ENCODE data around the gene SLC45A3.
"Not testable (repeated sequence)": the region's sequence is repeated elsewhere in the genome, so short reads cannot be mapped to it uniquely, and the experiment has no call there.

Gene SLC45A3

DNA sequence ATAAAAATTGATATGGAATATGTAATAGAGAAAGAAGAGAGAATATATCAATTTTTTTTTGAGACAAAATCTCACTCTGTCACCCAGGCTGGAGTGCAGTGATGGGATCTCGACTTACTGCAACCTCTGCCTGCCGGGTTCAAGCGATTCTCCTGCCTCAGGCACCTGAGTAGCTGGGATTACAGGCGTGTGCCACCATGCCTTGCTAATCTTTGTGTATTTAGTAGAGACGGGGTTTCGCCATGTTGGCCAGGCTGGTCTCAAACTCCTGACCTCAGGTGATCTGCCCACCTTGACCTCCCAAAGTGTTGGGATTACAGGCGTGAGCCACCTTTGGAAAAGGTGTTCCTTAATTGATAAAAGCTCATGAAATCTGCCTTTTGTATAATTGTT, 44.2 kb downstream of the SLC45A3 start:
- not testable (repeated sequence) for DNase-seq (ENCODE audit: low read depth, low spot score)

DNA sequence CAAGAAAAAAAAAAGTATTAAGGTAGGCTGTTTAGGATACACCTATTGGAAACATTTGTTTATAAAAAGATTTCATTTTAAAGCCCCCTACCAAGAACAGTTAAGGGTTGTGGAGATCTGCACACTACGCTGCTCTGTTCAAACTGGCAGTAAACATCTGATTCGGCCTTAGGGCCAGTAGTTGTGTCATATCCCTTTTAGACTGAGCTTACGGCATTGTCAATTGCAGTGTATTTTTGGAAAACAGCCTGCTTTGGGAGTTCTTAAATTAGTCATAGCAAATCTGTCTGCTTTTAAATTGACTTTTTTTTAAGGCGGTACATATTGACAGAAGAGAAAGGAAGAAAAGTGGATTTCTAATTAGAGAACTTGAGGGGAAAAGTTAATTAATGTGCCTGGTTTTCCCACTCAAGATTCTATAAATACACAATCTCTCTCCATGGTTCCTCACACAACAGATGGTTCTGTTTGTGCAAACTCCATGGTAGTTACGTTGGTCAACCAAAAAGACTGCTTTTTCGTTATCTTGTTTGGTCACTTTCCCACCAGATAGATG, 46.8 kb downstream of the SLC45A3 start:
- peak; percentile 8 for DNase-seq (ENCODE audit: low read depth, low spot score)

DNA sequence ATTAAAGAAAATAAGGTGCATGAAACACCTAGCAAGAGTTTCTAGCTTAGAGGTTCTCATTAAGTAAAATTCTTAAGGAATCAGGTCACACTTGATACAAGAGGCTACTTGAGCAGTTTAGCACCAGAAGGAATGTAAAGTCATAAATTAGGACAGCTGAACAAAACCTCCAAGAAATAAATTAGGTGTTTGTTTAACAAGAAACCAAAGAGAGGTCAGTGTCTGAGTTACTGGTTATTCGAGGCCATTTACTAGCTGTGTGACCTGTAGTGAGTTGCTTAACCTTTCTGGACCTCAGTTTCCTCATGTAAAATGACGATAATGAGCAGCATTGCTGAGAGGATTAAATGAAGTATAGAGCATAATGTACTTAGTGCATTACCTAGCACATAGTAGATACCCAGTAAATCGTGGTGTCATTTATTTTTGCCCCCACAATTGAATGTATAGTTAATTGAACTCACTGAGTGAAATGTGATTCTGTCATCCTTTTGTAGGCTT, 47.6 kb downstream of the SLC45A3 start:
- peak; percentile 25 for DNase-seq (ENCODE audit: low read depth, low spot score)

DNA sequence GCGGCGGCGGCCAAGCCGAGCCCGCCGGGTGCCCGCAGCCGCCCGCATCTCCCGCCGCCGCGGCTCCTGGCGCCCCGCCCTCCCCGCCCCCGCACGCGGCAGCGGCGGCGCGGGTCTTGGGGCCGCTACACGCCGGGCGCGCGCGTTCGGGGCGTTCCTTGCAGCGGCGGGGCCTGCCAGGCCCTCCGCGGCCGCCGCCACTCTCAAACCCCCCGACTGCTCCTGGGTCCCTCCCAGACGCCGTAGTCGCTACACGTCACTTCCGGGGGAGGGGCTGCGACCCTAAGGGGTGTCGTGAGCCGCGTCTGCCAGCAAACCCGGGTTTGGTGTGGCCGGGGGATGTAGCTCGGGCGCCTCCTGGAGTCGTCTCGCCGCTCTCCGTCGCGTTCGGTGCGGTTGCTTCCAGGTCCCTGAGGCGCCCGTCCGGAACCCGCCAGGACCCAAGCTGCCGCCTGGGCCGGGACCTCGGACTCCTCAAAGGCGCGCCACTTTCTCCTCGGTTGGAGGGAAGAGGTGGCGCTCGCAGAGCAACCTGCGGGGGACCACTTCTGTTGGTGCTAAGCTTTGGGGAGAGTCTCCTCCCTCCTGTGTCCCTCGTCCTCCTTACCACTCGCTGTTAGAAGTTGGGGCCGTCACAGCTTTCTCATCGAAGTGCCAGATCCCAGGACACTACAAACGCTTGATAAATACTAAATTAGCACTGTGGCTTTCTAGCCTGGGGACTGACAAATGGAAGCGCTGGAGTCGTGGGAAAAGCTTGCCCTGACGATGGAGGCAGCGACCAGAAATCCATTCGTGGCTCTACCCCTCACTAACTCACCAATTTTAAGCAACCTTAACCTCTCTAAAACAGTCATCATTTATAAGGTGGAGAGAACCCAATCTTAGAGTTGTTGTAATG, 48.3 kb downstream of the SLC45A3 start, which contains the start of gene ELK4:
Gene ELK4 (minus strand): TSS at position 244 of the 901 bp plus-strand sequence. CDS start 8,129 bp downstream, outside the sequence.
- DNase-seq (ENCODE audit: low read depth, low spot score): peak; percentile 99

DNA sequence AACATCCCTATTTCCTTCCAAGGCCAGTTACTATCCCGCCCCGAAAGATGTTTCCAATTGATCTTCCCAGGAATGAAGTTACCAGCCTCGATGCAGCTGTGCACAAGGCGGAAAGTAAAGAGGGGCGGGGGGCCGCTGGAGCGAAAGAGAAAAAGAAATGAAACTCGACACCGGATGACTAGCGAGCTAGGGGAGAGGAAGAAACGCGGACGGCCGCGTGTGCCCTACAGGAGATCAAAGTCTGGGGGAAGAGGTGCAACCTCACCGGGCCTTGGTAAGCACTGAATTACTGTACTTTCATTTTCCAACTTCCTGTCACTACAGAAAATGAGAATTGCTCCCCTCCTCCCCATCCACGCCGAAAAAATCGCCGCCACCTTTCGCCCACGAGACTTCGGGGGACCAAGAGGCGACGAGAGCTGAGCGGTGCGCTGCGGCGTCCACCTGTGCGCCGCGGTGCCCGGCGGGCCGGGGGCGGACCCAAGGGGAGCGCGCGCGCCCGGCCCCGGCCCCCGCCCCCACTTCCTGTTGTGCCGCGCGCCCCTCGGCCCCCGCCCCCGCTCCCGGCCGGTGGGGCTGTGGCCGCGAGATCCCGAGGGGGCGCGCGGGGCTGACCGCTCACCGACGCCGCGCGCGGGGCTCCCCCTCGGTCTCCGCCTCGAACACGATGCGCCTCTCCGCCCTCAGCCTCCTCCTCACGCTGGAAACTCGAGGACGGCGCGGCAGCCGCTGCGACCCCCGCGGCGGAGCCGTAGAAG, 49.1 kb downstream of the SLC45A3 start:
- DNase-seq (ENCODE audit: low read depth, low spot score): peak; percentile 88

DNA sequence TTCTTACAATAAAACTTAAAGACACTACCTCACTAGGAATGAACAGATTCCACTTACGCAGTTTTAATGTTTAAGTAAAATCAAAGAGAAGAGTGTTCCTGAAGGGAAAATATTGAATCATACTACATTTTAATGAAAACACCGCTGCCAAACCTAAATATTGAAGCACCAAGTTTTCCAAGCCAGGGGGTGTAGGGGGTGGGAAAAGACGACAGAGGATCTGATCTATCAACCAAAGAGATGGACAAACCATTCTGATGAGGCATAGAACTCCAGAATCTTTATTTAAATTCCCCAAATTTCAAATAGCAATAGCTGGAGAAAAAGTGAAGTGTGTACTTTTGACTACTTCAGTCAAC, 49.7 kb downstream of the SLC45A3 start:
- DNase-seq (ENCODE audit: low read depth, low spot score): no peak

DNA sequence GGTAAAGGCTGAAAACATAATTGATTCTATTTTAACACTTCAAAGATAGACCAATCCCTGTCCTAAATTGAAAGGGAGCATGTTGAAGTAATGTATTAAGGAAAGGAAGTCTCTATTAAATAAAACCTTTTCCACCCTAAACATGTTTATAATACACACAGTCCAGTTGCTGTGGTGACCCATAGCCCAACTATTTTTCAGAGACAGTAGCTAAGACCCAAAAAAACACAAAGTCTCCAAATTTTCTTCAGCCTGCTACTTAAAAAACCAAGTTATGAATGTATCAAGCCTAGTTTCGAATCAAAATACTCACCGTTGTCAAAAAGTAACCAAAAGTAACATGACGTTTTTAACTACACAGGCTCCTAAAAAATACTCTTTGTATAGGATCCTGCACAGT, 50.1 kb downstream of the SLC45A3 start:
- peak; percentile 47 for DNase-seq (ENCODE audit: low read depth, low spot score)

DNA sequence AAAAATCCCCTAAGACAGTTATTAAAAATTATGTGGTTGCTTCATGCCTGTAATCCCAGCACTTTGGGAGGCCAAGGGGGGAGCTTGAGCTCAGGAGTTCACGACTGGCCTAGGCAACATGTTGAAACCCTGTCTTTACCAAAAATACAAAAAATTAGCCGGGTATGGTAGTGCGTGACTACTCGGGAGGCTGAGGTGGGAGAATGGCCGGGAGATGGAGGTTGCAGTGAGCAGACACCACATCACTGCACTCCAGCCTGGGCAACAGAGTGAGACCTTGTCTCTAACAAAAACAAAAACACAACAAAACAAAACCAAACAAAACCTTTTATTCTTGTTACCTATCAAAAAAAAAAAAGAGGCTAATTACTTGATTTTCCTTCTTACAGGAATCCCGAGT, 50.6 kb downstream of the SLC45A3 start:
- DNase-seq (ENCODE audit: low read depth, low spot score): no peak

DNA sequence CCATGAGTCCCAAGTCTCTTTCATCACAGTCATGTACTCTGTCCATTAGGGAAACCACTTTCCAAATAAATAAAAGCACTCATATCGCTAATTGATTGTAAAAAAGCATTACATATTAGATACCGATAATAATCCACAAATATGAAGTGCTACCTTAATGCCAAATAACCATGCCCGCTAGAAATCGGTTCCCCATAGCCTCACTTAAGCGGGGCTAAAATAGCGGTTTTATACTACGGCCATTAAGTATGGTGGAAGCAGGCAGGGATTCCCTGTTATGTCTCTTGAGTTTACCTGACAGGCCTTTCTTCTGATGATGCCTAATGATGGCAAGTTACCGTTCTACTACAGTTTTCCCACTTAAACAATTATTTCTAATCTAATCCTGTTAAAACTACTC, 52.4 kb downstream of the SLC45A3 start:
- DNase-seq (ENCODE audit: low read depth, low spot score): no peak

DNA sequence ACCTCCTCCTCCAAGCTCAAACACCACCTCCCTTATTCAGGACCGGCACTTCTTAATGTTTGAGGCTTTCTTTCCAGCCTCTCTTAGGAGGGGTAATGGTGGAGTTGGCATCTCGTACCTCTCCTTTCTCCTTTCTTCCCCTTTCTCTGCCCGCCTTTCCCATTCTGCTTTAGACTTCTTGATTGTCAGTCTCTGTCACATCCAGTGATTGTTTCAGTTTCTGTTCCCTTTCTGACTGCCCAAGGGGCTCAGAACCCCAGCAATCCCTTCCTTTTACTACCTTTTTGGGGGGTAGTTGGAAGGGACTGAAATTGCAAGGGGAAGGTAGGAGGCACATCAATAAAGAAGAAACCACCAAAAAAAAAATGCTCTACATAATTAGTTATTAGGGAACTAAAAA, 54.1 kb downstream of the SLC45A3 start:
- no peak for DNase-seq (ENCODE audit: low read depth, low spot score)

DNA sequence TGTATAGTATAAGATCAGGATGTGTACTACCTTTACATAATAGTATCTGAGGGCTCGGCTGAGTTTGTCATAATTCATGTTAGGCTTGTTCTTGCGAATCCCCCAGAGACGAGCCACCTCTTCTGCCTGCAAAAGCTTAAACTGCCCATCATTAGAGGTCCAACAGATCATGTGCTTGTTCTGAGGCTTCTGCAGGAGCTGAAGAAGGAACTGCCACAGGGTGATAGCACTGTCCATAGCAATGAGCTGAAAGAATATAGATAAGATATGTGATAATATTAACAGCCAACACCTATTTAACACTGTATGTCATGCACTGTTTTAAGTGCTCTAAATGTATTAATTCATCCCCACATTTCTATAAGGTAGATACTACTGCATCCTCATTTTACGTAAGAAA, 56.7 kb downstream of the SLC45A3 start:
- DNase-seq (ENCODE audit: low read depth, low spot score): no peak

DNA sequence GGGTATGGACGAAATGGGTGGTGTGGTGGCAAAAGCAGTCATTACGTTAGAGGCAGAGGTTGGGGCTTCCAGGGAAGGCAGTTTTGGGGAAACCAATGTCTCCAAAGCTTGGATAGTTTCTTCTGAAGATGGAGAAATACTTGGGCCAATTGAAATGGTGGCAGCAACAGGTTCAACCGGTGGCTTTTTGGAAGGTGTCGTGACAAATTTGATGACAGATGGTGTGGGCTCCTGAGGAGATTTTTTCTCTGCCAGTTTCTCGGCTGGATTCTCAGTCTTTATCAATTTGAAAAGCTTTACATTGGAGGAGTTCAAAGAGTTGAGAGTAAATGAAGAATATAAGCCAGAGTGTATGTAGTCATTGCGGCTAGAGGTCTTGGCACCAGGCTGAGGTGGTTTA, 60.0 kb downstream of the SLC45A3 start:
- DNase-seq (ENCODE audit: low read depth, low spot score): no peak

DNA sequence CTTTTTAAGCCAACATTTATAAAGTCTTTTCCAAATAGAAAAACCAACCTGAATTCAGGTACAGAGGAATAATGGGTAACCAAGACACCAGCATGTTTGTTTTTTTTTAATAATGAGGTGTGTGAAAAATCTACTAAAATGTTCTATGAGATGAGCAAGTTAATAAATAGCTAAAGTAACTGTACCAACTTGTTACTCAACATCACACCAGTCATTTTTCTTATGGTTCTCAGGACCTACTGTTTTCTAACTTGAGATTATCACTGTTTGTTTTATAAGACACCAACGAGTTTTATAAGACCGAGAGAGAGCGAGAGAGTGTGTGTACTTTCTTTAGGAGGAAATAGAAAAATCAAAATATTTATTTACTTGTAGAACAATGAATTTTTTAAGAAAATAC, 60.9 kb downstream of the SLC45A3 start:
- DNase-seq (ENCODE audit: low read depth, low spot score): no peak

DNA sequence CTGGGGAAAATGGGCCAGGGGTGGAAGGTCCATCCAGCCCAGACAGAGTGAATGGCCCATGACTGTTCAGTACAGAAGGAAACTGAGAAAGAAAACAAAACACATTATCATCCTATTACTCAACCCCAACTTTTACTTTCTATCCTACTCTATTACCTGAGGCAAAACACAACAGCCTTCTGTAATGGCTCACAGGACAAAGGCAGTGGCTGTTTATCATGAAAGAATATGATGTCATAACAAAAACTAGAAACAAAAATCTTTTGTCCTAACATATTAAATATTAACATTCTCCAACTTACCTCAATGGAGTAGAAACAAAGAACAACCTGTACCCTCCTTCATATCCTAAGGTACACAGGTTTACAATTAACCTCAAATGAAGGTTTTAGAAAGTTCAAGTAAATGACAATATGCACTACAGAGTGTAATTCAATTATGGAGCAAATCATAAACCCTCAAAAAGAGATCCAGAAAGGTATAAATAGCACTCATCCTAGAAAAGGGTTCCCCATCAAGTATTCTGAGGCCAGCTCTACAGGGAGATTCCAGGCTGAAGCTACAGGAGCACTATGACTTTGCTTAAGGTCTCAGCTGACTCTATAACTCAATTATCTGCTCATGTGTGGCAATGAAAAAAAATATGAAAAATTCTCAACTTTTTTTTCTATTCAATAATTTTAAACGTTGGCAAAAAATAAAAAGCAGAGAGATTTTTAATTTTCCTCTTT, 63.6 kb downstream of the SLC45A3 start:
- DNase-seq (ENCODE audit: low read depth, low spot score): no peak

DNA sequence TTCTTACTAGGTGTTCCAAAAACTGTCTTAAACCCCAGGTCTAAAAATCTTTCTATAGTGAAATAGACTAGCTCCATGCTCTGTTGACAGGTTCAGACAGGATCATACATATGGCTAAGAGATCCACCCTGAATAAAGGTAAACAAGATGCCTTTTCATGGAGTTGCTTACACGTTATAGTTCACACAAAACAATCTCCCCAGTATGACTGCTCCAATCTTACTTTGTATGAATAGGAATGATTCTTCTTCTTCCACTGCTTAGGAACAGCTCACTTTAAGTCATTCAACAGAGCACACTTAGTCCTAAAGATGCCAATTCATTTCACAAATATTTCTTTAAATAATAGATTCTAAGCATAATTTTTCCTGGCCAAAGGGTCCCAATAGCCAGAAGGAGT, 64.5 kb downstream of the SLC45A3 start:
- no peak for DNase-seq (ENCODE audit: low read depth, low spot score)

DNA sequence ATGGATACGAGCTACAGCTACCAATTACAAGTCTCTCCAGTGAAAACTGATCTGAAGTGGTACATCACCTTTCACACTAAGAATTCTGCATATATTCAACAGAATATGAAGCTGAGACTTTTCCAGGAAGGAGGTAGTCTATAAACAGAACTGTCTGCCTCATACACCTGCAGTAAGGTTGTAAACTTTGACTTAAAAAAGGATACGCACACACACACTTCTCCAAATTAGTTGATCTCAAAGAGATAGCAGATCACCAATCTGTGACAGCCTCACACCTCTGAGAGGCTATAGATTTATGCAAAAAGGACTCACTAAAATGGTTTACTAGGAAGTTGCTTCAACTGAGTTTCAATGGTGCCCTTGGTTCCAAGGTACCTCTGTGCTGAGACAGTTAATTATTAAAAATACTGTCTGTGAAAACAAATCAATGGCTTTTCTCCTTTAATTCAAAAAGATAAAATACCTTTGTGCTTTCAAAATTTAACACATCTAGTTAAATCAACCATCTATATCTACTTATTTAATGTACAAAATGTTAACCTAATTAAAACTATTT, 66.4 kb downstream of the SLC45A3 start:
- no peak for DNase-seq (ENCODE audit: low read depth, low spot score)

DNA sequence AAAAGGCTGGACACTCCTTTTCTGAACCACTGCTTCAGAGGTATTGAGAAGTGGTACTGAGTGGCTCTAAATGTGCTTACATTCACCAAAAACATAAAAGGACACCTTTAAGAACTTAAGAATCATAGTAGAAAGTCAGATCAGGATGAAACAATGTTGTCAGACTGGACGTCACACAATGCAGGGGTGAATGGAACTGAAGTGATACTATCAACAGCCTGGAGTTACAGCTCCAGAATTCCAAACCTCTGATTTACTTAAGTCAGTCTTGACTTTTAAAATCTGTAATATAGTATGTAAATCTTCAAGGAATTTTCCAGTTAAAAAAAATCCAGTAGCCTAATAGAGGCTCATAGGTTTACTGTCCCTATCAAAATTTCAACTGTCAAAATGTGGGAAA, 67.8 kb downstream of the SLC45A3 start:
- no peak for DNase-seq (ENCODE audit: low read depth, low spot score)

DNA sequence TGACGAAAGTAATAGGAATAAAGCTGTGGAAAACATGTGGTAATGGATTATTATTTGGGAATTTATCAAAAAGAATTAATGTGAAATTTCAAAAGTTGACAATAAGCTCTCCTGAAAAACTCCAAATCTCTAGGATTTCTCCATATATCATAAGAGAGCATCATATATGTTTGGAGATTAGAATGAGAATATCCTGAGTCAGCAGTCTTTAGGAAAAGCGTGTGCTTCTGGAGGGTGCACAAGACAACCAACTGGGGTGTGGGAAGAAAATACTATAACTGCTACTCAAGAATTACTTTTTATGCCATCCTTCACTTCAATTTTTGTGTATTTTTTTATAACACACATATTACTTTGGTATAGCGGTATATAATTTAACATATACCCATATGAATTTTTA, 68.2 kb downstream of the SLC45A3 start:
- no peak for DNase-seq (ENCODE audit: low read depth, low spot score)

DNA sequence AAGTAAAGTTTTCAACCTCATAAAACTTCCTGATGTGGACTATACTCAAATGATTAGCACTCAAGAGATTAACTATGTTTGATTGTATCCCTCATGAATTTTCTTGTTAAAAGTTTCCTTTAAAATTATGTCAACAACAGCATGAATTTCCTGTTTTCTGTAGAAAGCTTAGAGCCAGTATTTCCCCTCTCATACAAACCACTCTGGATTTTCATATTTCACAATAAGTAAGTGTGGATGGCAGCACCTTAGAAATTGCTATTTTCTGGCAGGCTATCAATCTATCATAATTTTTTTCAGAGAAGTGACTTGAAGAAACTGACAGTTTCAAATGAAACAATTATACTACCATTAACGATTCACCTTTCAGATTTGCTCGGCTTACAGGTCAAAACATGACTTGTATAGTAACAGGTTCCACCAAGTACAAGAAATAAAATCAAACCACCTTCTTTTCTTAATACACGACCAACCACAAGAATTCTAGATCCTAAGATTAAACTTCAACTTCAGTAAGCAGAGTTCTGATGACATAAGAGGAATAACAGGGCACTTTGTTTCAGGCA, 69.3 kb downstream of the SLC45A3 start:
- DNase-seq (ENCODE audit: low read depth, low spot score): peak; percentile 33

DNA sequence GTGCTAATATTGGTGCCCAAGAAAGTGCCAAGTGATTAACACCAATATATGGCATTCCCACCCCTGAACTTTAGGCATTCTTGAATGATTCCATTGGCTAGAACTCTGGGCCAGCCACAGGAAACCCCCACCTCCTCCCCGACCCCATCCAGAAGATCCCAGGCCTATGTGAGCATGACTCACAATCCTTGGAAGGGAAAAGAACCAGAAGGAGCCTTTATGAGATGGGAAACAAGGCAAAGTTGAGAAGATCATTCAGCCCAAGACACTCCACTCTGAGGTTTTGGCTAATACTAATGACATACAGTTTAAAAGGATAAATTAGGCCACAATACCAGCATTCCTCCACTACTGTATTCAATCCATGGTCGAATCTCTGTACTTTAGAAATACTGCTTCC, 70.3 kb downstream of the SLC45A3 start:
- peak; percentile 69 for DNase-seq (ENCODE audit: low read depth, low spot score)
